GM21515 (cell line): ENCODE results near the gene CPEB1.
"Not testable (repeated sequence)": the region's sequence is repeated elsewhere in the genome, so short reads cannot be mapped to it uniquely, and the experiment has no call there.

Experiments
- ATAC-seq: cut with Tn5 transposase; IDR thresholded peaks from one replicate; pipeline ENCODE4 v1.9.1; 2021; ENCODE audit not compliant: unreplicated experiment

CPEB1 gene

GRCh38 chr15:82548700-82549099, 98.5 kb downstream of the CPEB1 start:
- no peak for ATAC-seq

GRCh38 chr15:82545478-82545877, 101.7 kb downstream of the CPEB1 start:
- ATAC-seq = no peak

DNA sequence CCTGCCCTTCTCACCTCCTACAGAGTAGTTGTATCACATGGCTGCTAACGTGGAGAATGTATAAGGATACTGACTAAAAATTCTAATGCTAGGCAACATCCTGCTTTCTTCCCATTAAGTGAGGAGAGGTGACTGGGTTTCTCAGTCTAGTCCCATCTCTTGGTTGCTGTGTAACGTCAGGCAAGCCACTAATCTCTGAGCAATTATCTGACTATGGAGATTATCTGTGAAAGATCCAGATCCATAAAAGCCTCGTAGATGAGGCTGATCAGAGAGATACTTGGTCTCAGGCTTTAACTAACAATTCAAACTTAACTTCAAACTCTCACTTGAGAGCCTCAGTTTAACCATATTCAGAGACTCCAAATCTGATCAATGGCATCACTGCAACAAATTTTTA, 102.2 kb downstream of the CPEB1 start:
- ATAC-seq = no peak

DNA sequence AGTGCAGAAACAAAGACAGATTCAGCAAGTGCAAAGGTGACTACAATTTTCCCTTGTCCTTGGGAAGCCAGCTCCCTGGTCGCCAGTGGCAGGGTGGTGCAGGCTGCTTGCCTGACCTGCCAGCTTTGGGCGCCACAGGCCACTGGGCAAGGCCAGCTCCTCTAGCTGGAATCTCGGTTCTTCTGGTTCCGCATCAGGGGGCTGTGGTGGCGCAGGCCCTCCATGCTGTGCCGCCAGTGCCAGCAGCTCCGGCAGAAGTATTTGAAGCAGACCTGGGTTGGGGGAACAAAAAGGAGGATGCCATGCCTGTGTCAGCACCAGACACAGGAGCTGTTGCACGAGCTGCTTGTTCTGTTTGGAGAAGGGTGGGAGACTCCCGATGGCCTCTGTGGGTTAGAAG, 102.7 kb downstream of the CPEB1 start:
- no peak for ATAC-seq

- no peak for ATAC-seq
Measured at GRCh38 chr15:82543160-82543559, 104.0 kb downstream of the CPEB1 start.

- no peak for ATAC-seq
Measured at GRCh38 chr15:82540984-82541431, 106.2 kb downstream of the CPEB1 start.

- peak; percentile 94 for ATAC-seq
Measured at GRCh38 chr15:82540055-82540983, 106.8 kb downstream of the CPEB1 start, which contains the start of gene RPS17. Gene RPS17 (minus strand): TSS chr15:82540457. CDS start chr15:82540428, 29 bp downstream.

DNA sequence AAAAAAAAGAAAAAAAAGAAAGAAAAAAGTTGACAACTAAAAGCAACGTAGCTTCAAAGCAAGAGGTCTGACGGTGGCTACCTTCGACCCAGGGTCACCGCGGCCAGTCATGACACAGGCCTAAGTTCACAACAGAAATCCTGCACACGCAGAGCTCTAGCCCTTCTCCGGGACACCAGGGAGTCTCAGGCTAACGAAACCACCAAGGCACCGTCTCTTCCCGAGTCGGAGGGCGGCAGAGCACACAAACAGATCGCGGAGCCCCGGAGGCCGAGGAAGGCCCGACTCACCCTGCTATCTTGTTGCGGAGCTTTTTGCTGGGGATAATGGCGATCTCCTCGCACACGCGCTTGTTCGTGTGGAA, 107.5 kb downstream of the CPEB1 start:
- no peak for ATAC-seq

GRCh38 chr15:82538961-82539690, 108.0 kb downstream of the CPEB1 start:
- ATAC-seq = no peak

GRCh38 chr15:82537351-82537908, 109.7 kb downstream of the CPEB1 start:
- ATAC-seq = no peak

DNA sequence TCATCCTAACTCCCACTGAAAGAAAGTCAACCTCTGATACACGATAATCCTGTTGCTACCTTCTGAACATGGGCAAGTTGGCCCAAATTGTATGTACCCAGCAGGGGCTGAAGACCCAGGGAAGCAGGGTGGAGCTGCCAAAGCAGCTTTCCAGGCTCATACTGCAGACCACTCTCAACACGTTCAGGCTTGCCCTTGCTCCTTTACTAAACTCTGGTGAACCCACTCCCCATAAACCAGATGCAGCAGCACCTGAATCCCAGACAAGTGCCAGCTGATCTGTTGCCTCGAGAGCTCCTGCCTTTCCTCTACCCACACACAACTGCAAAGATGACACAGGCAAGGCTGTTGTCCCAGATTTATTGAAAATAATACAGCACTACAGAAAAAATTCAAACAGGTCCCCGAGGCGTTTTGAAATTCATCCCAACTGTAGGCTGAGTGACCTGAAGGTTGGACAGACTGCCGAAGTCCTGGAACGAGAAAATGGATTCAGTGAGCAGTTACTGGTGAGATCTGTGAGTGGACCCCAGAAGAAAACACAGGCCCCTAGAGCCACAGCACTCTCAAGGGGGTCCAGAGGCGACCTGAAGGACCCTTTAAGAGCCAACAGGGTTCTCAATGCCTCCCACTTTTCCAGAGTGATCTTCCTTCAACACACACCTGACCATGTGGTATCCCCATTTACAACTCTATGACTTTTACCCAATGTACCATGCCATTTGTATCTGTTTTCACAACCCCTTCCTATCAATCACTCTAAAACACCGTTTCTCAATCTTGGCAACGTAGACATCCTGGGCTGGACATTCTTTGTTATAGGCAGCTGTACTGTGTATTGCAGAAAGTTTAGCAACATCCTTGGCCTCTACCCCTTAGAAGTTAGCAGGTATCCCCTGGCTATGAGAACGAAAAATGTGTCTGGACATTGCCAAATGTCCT, 110.5 kb downstream of the CPEB1 start:
- no peak for ATAC-seq

DNA sequence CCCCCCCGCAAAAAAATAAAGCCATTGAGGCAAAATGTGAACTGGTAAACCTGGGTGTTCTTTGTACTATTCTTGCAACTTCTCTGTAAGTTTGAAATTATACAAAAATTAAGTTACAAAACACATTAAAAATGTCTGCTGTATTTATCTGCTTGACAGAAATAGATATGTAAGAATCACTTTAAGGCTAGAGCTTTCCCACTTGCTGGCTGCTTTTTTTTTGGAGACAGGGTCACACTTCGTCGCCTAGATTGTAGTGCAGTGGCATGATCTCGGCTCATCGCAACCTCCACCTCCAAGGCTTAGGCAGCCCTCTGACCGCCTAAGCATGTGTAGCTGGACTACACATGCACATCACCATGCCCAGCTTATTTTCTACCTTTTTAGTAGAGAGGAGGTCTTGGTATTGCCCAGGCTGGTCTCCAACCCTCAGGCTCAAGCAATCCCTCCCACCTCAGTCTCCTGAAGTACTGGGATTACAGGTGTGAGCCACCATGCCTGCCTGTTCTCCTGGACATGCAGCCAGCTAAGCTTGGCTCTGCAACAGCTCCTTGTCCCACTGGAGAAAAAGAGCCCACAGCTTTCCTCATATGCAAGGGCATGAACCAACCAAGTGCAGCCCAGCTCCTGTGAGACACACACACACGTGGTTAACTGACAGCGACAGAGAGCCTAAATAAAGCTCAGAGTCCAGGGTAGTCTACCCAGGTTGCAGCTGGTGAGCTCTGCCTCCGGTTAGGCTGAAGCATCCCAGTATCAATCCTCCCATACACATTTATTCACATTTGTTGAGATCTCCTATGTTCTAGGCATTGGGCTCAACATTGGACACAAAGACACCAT, 111.4 kb downstream of the CPEB1 start:
- ATAC-seq = no peak

- ATAC-seq = not testable (repeated sequence)
Measured at GRCh38 chr15:82535151-82535550, 112.0 kb downstream of the CPEB1 start.

DNA sequence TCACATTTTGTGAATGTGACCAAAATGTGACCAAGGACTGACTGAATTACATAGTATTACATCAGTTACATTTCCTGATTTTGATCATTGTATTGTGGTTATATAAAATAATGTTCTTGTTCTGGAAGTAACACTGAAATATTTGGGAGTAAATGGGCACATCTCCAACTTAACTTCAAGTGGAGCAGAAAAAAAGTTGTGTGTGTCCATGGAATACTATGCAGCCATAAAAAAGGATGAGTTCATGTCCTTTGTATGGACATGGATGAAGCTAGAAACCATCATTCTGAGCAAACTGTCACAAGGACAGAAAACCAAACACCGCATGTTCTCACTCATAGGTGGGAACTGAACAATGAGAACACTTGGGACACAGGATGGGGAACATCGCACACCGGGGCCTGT, 112.7 kb downstream of the CPEB1 start:
- not testable (repeated sequence) for ATAC-seq

DNA sequence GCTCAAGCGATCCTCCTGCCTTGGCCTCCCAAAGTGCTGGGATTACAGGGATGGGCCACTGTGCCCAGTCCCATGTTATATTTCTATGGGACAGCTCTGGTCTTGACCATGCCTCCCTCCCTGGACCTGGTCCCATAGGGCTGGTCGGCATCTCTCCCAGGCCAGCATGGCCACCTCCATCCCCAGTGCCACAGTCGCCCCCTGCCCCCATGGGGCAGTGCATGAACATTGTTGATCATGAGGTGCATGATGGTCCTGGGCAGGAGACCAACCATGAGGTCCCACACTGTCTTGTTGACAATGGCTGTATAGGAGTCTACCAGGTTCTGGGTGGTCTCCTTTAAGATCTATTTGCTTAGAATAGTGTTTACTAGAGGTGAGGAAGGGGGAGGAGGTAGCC, 113.4 kb downstream of the CPEB1 start:
- no peak for ATAC-seq

DNA sequence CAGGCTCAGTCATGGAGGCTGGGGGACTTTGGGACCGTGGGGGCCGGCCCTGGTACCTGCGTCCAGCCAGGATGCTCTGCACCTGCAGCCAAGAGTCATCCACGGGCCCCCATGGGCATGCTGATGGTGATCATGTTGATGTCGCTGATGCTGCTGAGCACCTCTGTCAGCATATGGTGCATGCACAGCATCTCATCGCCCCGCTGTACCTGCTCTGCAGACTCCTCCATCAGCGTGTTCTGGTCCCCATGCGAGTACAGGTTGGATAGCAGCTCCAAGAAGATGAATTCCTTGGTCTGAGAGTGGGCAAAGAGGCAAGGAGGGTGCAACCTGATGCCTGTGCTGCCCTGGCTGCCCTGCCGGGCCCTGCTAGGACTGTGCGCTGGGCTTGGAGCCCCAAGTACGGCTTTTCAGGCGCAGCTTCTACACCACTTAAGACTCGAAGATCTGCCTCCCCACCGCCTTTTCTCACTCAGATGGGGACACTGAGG, 114.1 kb downstream of the CPEB1 start:
- no peak for ATAC-seq

DNA sequence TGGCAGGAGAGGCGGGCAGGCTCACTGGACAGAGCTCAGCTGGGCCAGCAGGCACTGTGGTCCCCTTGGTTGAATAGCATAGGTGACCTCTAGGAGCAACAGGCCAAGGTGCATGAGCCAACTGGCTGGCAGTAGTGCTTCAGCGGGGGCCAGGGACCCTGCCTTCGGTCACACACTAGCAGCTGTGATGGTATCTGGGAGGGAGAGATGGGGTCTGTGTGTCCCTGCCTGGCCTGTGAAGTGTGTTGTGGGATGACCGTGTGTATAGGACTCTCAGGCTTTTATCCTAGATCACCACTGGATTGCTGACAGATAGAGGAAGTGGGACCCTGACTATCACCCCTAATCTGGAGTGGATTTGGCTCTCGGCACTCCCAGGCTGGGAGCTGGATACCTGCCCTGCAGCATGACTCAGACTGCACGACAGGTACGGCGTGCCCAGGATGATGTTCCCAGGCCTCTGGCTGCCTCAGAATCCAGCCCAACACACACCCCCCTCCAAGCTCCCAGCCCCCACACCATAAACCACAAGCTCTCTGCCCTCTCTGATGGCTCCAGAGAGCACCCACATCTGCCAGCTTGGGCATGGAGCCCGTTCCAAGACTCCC, 114.7 kb downstream of the CPEB1 start:
- no peak for ATAC-seq

GRCh38 chr15:82531496-82532382, 115.4 kb downstream of the CPEB1 start:
- ATAC-seq = no peak
